Omental fat pad (tissue), 4 donors: ENCODE data around the gene GABPA. TPM values are rescaled to one million over a fixed set of nuclear protein-coding genes. Genes with fewer than 3 reads are reported as not detected.

Experiments
- ATAC-seq: fragments of 150-250 bp; one replicate; pipeline ENCODE4 v1.9.1; 2016; ENCODE audit warnings: mild to moderate bottlenecking, moderate library complexity; ENCODE audit not compliant: low FRiP score
- DNase-seq: peaks from one replicate; pipeline ENCODE4 v3.0.0-alpha.2; 2019; ENCODE audit warnings: low spot score
- CTCF ChIP-seq, 3 donors: fragments of 450-650 bp; IDR thresholded peaks; one replicate each; pipeline ENCODE4 v1.5.1; 2016 to 2017; ENCODE audit warnings: antibody characterized with exemption in 3 of 3, mild to moderate bottlenecking in 3 of 3, moderate library complexity in 2 of 3
- total RNA-seq, 4 donors: library from RNA; depleted of rRNA; stranded (reverse); fragments of >200 nt; gene quantifications; one replicate each; pipeline ENCODE4 v1.1.0, GENCODE V29; 2016

GABPA gene
- total RNA-seq, 4 donors from 2014 or later, result 17.7 to 37.0 (median 20.2) TPM

GRCh38 chr21:25807191-25807590, 72.4 kb downstream of the GABPA start:
- DNase-seq (no peak), ATAC-seq (no peak)
- no peak for TF ChIP-seq CTCF (IDR thresholded peaks at IDR 0.05)

GRCh38 chr21:25809013-25809412, 74.2 kb downstream of the GABPA start:
- DNase-seq (no peak), ATAC-seq (no peak)
- no peak for TF ChIP-seq CTCF (IDR thresholded peaks at IDR 0.05)

GRCh38 chr21:25811186-25811585, 76.4 kb downstream of the GABPA start:
- ATAC-seq (no peak), DNase-seq (no peak)
- TF ChIP-seq CTCF (IDR thresholded peaks at IDR 0.05), result no peak

- TF ChIP-seq CTCF (IDR thresholded peaks at IDR 0.05), result no peak
- DNase-seq (no peak), ATAC-seq (no peak)
These were observed 79.1 kb downstream of the GABPA start for GRCh38 chr21:25813917-25814316.

- no peak for DNase-seq
- ATAC-seq, result no peak
- TF ChIP-seq CTCF (IDR thresholded peaks at IDR 0.05), result no peak
These were observed 83.3 kb downstream of the GABPA start for GRCh38 chr21:25818121-25818520.

GRCh38 chr21:25818551-25818950, 83.8 kb downstream of the GABPA start:
- TF ChIP-seq CTCF (IDR thresholded peaks at IDR 0.05), result no peak
- ATAC-seq (no peak), DNase-seq (no peak)

Other genes starting within 250 kb of the GABPA start
- gene MRPL39, start 127.5 kb upstream of the GABPA start, total RNA-seq, result 10 to 100 TPM; 14.2 to 18.6 (median 14.9) TPM
- gene JAM2, start 95.7 kb upstream of the GABPA start, total RNA-seq, result 10 to 100 TPM in 2 of 4 donors, 1 to 10 TPM in 2; 4.9 to 43.3 (median 11.6) TPM
- gene ATP5PF, start 68 bp upstream of the GABPA start, total RNA-seq, result 100 to 1,000 TPM in 1 of 4 donors, 10 to 100 TPM in 3; 69.1 to 110 (median 94.1) TPM